MM.1S (cell line): ENCODE data around the gene ANGPTL8.

Experiments used
- CTCF ChIP-seq: fragments of 300-600 bp; sonication (generic); IDR thresholded peaks from 2 replicates; pipeline ENCODE4 v1.5.1; 2016; ENCODE audit warnings: antibody characterized with exemption, low read length, mixed read lengths
- EZH2 ChIP-seq: fragments of 300-600 bp; sonication (generic); optimal IDR thresholded peaks from 2 replicates; pipeline ENCODE3; 2017; ENCODE audit warnings: low read depth, mild to moderate bottlenecking, antibody characterized with exemption, low read length, mixed read lengths

- no peak for TF ChIP-seq CTCF
- no peak for TF ChIP-seq EZH2
These were observed 48.9 kb upstream of the ANGPTL8 start for GRCh38 chr19:11190501-11190900.
